HG02938 (cell line): ENCODE results near the gene CNST.
"Not testable (repeated sequence)": the region's sequence is repeated elsewhere in the genome, so short reads cannot be mapped to it uniquely, and the experiment has no call there.

Experiments used
- ATAC-seq: cut with Tn5 transposase; IDR thresholded peaks from one replicate; pipeline ENCODE4 v1.9.1; 2021; ENCODE audit warnings: mild to moderate bottlenecking, moderate library complexity; ENCODE audit not compliant: unreplicated experiment

CNST gene

DNA sequence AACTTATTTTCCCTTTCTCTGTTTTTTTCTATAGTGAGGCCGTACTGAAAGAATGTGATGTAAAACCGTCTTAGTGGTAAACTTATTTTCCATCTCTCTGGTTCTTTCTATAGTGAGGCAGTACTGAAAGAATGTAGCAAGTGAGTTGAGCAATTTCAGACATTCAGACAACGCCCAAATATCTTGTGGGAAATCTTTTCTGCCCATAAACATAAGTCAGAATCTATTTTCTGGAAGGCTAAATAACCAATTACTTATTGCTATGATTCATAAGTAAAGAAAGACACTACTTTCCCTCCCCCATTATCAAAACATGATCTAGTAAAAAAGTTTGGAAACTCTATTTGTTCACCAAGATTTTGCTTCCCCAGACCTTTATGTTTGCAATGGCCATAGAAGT, 139.1 kb downstream of the CNST start:
- no peak for ATAC-seq

DNA sequence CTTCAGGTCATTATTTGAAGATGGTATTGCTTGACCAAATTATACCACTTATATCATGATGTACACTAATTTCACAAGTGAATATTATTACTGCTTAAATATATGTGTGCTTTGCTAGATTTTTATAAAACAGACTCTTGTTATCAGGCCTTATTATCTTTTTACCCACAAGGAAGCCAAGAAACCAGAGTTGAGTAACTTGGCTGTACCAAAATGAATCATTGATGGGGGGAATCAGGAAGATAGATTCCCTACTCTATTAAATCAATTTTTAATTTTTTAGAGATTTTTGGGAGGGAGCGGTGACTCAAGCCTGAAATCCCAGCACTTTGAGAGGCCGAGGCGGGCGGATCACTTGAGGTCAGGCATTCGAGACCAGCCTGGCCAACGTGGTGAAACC, 141.9 kb downstream of the CNST start:
- no peak for ATAC-seq

DNA sequence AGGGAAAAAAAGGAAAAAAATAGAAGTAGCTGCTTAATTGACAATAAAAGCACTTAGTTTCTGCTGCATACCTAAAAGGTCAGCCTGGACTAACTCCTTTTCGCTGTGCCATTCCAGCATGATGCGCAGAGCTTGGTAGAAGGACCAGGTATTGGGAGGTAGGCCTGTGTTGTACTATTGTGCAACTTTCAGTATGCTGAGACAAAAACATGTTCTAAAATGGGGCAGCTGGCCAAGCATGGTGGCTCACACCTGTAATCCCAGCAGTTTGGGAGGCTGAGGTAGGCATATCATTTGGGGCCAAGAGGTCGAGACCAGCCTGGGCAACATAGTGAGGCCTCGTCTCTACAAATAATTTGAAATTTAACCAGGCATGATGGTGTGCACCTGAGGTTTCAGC, 142.9 kb downstream of the CNST start:
- no peak for ATAC-seq

DNA sequence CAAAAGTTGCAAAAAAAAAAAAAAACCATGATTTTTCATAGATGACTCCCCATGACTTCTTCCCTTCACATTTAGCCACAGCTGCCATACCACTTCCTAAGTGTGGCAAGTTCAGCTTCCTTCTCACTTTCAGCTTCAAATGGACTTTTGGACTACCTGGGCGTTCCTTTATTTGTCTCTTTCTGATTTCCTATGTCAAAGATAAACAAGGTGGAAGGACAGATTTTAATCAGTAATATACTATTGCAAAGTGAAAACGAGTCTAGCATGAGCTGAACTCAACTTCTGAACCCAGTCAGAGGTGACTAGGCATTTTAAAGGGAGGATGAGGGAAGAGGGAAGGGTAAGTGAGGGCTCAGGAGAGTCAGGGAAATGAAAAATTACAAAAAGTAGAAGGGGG, 143.6 kb downstream of the CNST start:
- ATAC-seq: no peak

DNA sequence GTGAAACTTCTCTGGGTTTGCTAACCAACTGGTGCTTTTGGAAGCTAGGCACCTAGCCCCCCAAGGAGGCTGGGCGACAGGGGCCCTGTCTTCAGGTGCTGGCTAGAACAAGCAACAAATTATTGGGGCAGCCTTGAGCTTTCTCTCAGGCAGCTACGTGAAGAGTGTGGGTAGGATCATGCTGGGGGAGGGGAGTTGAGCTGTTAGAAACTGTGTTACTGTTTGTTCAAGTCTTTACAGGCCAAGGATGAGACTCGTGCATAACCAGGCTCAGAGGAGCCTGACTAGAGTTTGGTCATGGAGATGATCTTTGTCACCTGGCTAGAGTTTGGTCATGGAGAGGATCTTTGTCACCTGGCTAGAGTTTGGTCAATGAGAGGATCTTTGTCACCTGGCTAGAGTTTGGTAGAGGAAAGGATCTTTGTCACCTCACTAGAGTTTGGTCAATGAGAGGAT, 145.3 kb downstream of the CNST start:
- ATAC-seq: no peak

DNA sequence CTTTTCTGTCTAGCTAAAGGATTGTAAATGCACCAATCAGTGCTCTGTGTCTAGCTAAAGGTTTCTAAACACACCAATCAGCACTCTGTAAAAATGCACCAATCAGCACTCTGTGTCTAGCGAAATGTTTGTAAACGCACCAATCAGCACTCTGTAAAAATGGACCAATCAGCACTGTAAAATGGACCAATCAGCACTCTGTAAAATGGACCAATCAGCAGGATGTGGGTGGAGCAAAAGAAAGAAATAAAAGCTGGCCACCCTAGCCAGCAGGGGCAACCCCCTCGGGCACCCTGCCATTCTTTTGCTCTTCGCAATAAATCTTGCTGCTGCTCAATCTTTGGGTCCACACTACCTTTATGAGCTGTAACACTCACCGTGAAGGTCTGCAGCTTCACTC, 146.2 kb downstream of the CNST start:
- not testable (repeated sequence) for ATAC-seq
